ENCODE results near the gene PTPRR.

The PTPRR gene

DNA sequence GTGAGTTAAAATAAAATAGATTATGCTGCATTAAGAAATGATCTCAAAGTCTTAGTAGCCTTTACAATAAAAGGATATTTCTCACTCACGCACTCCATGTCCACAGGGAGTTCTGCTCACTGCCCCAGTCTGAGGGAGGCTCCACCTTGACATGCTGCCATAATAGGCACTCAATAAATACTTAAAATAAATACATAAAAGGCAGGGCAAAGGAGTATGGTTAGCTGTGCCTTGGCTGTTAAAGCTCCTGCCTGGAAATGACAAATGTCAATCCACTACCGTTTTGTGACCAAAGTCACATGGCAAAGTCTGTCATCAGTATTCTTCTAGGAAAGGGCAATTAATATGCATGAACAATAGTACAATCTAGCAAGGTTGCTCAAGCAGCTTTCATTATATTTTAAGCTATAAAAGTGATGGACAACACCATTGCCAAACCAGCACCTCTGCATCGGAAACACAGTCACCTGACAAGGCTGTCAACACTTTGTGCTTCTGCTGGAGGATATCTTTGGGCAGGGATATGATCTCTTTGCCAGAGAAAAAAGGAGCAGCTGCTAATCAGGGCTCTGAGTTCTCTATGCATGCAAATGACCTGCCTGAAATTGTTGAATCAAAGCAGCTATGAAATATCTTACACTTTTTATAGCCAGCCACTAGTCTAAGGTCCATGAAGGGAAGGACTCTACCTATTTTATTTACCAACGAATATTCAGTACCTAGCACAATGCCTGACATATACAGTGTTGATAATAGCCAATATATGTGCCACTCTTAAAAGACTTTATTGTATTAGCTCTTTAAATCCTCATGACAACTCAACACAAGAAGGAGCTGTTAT, 90.1 kb downstream of the PTPRR start:
- H4K8ac ChIP-seq (ENCODE audit: low read depth, low read length) = no peak overlapping the region
- H2BK5ac ChIP-seq (ENCODE audit: low read depth, low read length, poor library complexity) = no peak overlapping the region
- no peaks in the 10 kb centered on the region for H3K27me3 ChIP-seq (ENCODE audit: insufficient read depth, low read length)
- no peak overlapping the region for H2BK120ac ChIP-seq (ENCODE audit: insufficient read depth, low read length, poor library complexity)
- H3K9ac ChIP-seq (ENCODE audit: low read length) = no peak overlapping the region
- H3K27ac ChIP-seq (ENCODE audit: low read depth, low read length) = no peak overlapping the region
- no peak overlapping the region for H2AK5ac ChIP-seq (ENCODE audit: low read length)
- no peak overlapping the region for H4K91ac ChIP-seq (ENCODE audit: low read depth, low read length)
- no peak overlapping the region for H3K4me3 ChIP-seq (ENCODE audit: low read depth, low read length)
- H3K4ac ChIP-seq (ENCODE audit: low read depth, low read length) = no peak overlapping the region
- no peaks in the 10 kb centered on the region for H3K79me1 ChIP-seq (ENCODE audit: low read length)
- H3K9me3 ChIP-seq (ENCODE audit: insufficient read depth, low read depth, low read length) = no peaks in the 10 kb centered on the region
- H3K18ac ChIP-seq (ENCODE audit: low read length) = no peak overlapping the region
- H2AFZ ChIP-seq (ENCODE audit: insufficient read depth, low read length, poor library complexity) = no peak overlapping the region
- H2BK12ac ChIP-seq (ENCODE audit: low read length) = no peak overlapping the region
- H3K14ac ChIP-seq (ENCODE audit: low read length) = no peak overlapping the region
- H3K79me2 ChIP-seq (ENCODE audit: control insufficient read depth, insufficient read depth, low read length, poor library complexity) = no peaks in the 10 kb centered on the region
- DNase-seq = no peak
- no peak overlapping the region for H4K12ac ChIP-seq (ENCODE audit: low read depth, low read length)
- no peak overlapping the region for H3K23ac ChIP-seq (ENCODE audit: low read length)
- H3K4me2 ChIP-seq (ENCODE audit: low read length) = no peak overlapping the region
- no peaks in the 10 kb centered on the region for H3K4me1 ChIP-seq (ENCODE audit: control insufficient read depth in 1 of 2, insufficient read depth in 2 of 2, low read length in 2 of 2)
- H3K36me3 ChIP-seq (ENCODE audit: control insufficient read depth in 1 of 2, insufficient read depth in 2 of 2, low read length in 2 of 2) = no peaks in the 10 kb centered on the region
- no CpG with 5 or more reads among the region's 4 CpGs for WGBS (ENCODE audit: extremely low coverage, insufficient coverage, insufficient read length)

- Histone ChIP-seq H3K4me2 (ENCODE audit: low read length) (no peak overlapping the region), H4K91ac (ENCODE audit: low read depth, low read length) (no peak overlapping the region), H2BK120ac (ENCODE audit: insufficient read depth, low read length, poor library complexity) (no peak overlapping the region), H3K4ac (ENCODE audit: low read depth, low read length) (no peak overlapping the region), H3K79me1 (ENCODE audit: low read length) (no peaks in the 10 kb centered on the region), H2AFZ (ENCODE audit: insufficient read depth, low read length, poor library complexity) (no peak overlapping the region), H2BK12ac (ENCODE audit: low read length) (no peak overlapping the region), H3K4me3 (ENCODE audit: low read depth, low read length) (no peak overlapping the region), H4K12ac (ENCODE audit: low read depth, low read length) (no peak overlapping the region), H3K14ac (ENCODE audit: low read length) (no peak overlapping the region), H3K27ac (ENCODE audit: low read depth, low read length) (no peak overlapping the region), H2BK5ac (ENCODE audit: low read depth, low read length, poor library complexity) (no peak overlapping the region), H3K9ac (ENCODE audit: low read length) (no peak overlapping the region), H2AK5ac (ENCODE audit: low read length) (no peak overlapping the region), H3K18ac (ENCODE audit: low read length) (no peak overlapping the region), H3K4me1 (ENCODE audit: control insufficient read depth in 1 of 2, insufficient read depth in 2 of 2, low read length in 2 of 2) (no peaks in the 10 kb centered on the region), H3K9me3 (ENCODE audit: insufficient read depth, low read depth, low read length) (no peaks in the 10 kb centered on the region), H3K27me3 (ENCODE audit: insufficient read depth, low read length) (no peaks in the 10 kb centered on the region), H3K79me2 (ENCODE audit: control insufficient read depth, insufficient read depth, low read length, poor library complexity) (no peaks in the 10 kb centered on the region), H3K23ac (ENCODE audit: low read length) (no peak overlapping the region), H3K36me3 (ENCODE audit: control insufficient read depth in 1 of 2, insufficient read depth in 2 of 2, low read length in 2 of 2) (no peaks in the 10 kb centered on the region), H4K8ac (ENCODE audit: low read depth, low read length) (no peak overlapping the region)
- no peak for DNase-seq
- WGBS (ENCODE audit: extremely low coverage, insufficient coverage, insufficient read length) = no CpG with 5 or more reads among the region's 1 CpG
Observed at GRCh38 chr12:70829070-70829469, 91.5 kb downstream of the PTPRR start.

DNA sequence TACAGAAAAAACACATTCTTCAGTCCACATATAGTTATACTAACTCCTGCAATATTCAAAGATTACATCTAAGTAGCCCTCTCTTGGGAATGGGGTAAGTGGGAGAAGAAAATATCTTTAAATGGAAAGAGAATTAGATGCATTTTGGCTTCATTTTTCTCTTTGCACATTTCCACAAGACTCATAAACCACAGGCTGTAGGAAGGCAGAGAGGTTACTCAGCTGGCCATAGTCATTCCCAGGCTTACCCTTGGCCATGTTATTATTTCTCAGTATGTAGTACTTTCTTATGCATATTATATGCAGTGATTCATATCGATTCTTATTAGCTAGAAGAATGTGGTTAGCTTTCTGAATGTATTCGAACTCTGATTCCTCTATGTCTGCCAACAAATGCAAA, 92.2 kb downstream of the PTPRR start:
- no peaks in the 10 kb centered on the region for H3K79me2 ChIP-seq (ENCODE audit: control insufficient read depth, insufficient read depth, low read length, poor library complexity)
- DNase-seq = no peak
- no peaks in the 10 kb centered on the region for H3K79me1 ChIP-seq (ENCODE audit: low read length)
- no peak overlapping the region for H2BK120ac ChIP-seq (ENCODE audit: insufficient read depth, low read length, poor library complexity)
- no peaks in the 10 kb centered on the region for H3K36me3 ChIP-seq (ENCODE audit: control insufficient read depth in 1 of 2, insufficient read depth in 2 of 2, low read length in 2 of 2)
- no peak overlapping the region for H2BK12ac ChIP-seq (ENCODE audit: low read length)
- no CpG with 5 or more reads among the region's 2 CpGs for WGBS (ENCODE audit: extremely low coverage, insufficient coverage, insufficient read length)
- no peak overlapping the region for H2AK5ac ChIP-seq (ENCODE audit: low read length)
- H4K91ac ChIP-seq (ENCODE audit: low read depth, low read length) = no peak overlapping the region
- H3K4me3 ChIP-seq (ENCODE audit: low read depth, low read length) = no peak overlapping the region
- H3K9me3 ChIP-seq (ENCODE audit: insufficient read depth, low read depth, low read length) = no peaks in the 10 kb centered on the region
- no peak overlapping the region for H3K9ac ChIP-seq (ENCODE audit: low read length)
- H2AFZ ChIP-seq (ENCODE audit: insufficient read depth, low read length, poor library complexity) = no peak overlapping the region
- H3K18ac ChIP-seq (ENCODE audit: low read length) = no peak overlapping the region
- no peak overlapping the region for H4K12ac ChIP-seq (ENCODE audit: low read depth, low read length)
- no peaks in the 10 kb centered on the region for H3K4me1 ChIP-seq (ENCODE audit: control insufficient read depth in 1 of 2, insufficient read depth in 2 of 2, low read length in 2 of 2)
- no peak overlapping the region for H3K4ac ChIP-seq (ENCODE audit: low read depth, low read length)
- no peak overlapping the region for H3K27ac ChIP-seq (ENCODE audit: low read depth, low read length)
- no peak overlapping the region for H3K14ac ChIP-seq (ENCODE audit: low read length)
- no peaks in the 10 kb centered on the region for H3K27me3 ChIP-seq (ENCODE audit: insufficient read depth, low read length)
- no peak overlapping the region for H2BK5ac ChIP-seq (ENCODE audit: low read depth, low read length, poor library complexity)
- no peak overlapping the region for H4K8ac ChIP-seq (ENCODE audit: low read depth, low read length)
- no peak overlapping the region for H3K23ac ChIP-seq (ENCODE audit: low read length)
- no peak overlapping the region for H3K4me2 ChIP-seq (ENCODE audit: low read length)

- no CpG with 5 or more reads among the region's 3 CpGs for WGBS (ENCODE audit: extremely low coverage, insufficient coverage, insufficient read length)
Observed at GRCh38 chr12:70826156-70826555, 94.4 kb downstream of the PTPRR start.

More at GRCh38 chr12:70826156-70826555, 94.4 kb downstream of the PTPRR start:
- H3K23ac ChIP-seq (ENCODE audit: low read length) = no peak overlapping the region
- no peak overlapping the region for H2AFZ ChIP-seq (ENCODE audit: insufficient read depth, low read length, poor library complexity)
- H3K27me3 ChIP-seq (ENCODE audit: insufficient read depth, low read length) = no peaks in the 10 kb centered on the region
- no peak overlapping the region for H2BK12ac ChIP-seq (ENCODE audit: low read length)
- no peak overlapping the region for H3K9ac ChIP-seq (ENCODE audit: low read length)
- H4K8ac ChIP-seq (ENCODE audit: low read depth, low read length) = no peak overlapping the region
- no peaks in the 10 kb centered on the region for H3K79me1 ChIP-seq (ENCODE audit: low read length)
- no peak overlapping the region for H4K91ac ChIP-seq (ENCODE audit: low read depth, low read length)
- H2AK5ac ChIP-seq (ENCODE audit: low read length) = no peak overlapping the region
- H4K12ac ChIP-seq (ENCODE audit: low read depth, low read length) = no peak overlapping the region
- no peak overlapping the region for H3K14ac ChIP-seq (ENCODE audit: low read length)
- no peak for DNase-seq
- H2BK120ac ChIP-seq (ENCODE audit: insufficient read depth, low read length, poor library complexity) = no peak overlapping the region
- H3K79me2 ChIP-seq (ENCODE audit: control insufficient read depth, insufficient read depth, low read length, poor library complexity) = no peaks in the 10 kb centered on the region
- no peaks in the 10 kb centered on the region for H3K4me1 ChIP-seq (ENCODE audit: control insufficient read depth in 1 of 2, insufficient read depth in 2 of 2, low read length in 2 of 2)
- no peak overlapping the region for H3K4ac ChIP-seq (ENCODE audit: low read depth, low read length)
- no peaks in the 10 kb centered on the region for H3K9me3 ChIP-seq (ENCODE audit: insufficient read depth, low read depth, low read length)
- no peak overlapping the region for H3K27ac ChIP-seq (ENCODE audit: low read depth, low read length)
- H2BK5ac ChIP-seq (ENCODE audit: low read depth, low read length, poor library complexity) = no peak overlapping the region
- H3K4me3 ChIP-seq (ENCODE audit: low read depth, low read length) = no peak overlapping the region
- no peaks in the 10 kb centered on the region for H3K36me3 ChIP-seq (ENCODE audit: control insufficient read depth in 1 of 2, insufficient read depth in 2 of 2, low read length in 2 of 2)
- no peak overlapping the region for H3K4me2 ChIP-seq (ENCODE audit: low read length)
- H3K18ac ChIP-seq (ENCODE audit: low read length) = no peak overlapping the region
